ENCODE results near the gene OPN4. TPM values are rescaled to one million over a fixed set of nuclear protein-coding genes. Genes with fewer than 3 reads are reported as not detected.

Gene OPN4
- total RNA-seq, 6 donors from 2014 or later: not detected

DNA sequence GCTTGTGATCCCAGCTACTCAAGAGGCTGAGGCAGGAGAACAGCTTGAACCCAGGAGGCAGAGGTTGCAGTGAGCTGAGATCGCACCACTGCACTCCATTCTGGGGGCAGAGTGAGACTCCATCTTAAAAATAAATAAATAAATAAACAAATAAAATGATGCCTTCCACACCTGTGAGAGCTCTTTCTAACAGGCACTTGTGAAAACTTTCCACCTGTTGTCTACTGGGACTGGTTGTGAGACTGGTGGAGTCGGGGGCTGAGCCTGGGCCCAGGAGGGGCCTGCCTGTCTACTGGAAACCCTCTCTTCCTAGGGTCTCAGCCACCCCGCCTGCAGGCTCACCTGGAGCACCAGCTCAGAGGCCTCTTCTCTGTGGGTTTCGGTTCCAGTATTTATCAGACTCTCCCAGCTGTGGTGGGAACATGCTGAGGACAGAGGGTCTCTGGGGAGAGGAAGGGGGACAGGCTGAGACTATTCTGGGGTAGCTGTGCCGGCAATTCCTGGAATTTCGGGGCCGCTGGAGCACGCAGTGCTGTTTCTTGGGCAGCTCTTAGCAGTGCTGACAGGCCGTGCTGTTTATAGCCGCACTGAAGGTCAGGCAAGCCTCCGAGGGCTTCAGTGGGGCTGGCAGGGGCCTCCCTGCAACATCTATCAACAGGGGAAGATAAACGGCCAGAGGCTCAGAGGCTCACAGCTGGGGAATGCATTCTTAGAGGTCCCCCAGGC is 17.8 kb downstream of the OPN4 start:
- TF ChIP-seq EP300 (IDR thresholded peaks at IDR 0.05) (peak in 1 of 4 donors; percentile 62), POLR2AphosphoS5 (IDR thresholded peaks at IDR 0.05) (peak in 1 of 2 donors; percentile 43)
- TF ChIP-seq, protein P1, sequence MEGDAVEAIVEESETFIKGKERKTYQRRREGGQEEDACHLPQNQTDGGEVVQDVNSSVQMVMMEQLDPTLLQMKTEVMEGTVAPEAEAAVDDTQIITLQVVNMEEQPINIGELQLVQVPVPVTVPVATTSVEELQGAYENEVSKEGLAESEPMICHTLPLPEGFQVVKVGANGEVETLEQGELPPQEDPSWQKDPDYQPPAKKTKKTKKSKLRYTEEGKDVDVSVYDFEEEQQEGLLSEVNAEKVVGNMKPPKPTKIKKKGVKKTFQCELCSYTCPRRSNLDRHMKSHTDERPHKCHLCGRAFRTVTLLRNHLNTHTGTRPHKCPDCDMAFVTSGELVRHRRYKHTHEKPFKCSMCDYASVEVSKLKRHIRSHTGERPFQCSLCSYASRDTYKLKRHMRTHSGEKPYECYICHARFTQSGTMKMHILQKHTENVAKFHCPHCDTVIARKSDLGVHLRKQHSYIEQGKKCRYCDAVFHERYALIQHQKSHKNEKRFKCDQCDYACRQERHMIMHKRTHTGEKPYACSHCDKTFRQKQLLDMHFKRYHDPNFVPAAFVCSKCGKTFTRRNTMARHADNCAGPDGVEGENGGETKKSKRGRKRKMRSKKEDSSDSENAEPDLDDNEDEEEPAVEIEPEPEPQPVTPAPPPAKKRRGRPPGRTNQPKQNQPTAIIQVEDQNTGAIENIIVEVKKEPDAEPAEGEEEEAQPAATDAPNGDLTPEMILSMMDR (IDR thresholded peaks at IDR 0.05): no peak
- DNase-seq (no peak), ATAC-seq (ENCODE audit: low FRiP score in 2 of 2) (no peak)
- 67 to 73% methylated on average over 3 to 12 of the region's 12 CpGs for WGBS, 2 donors
- no peaks in the 10 kb centered on the region for H3K9me3 ChIP-seq
- no peak overlapping the region for H3K4me3 ChIP-seq
- peaks cover 0 to 11% (median 4%) of the 10 kb centered on the region in 4 donors for H3K4me1 ChIP-seq
- peak overlapping the region in 2 of 4 donors; percentile 37 to 39 for H3K27ac ChIP-seq
- H3K27me3 ChIP-seq: no peaks in the 10 kb centered on the region
- no peaks in the 10 kb centered on the region for H3K36me3 ChIP-seq

DNA sequence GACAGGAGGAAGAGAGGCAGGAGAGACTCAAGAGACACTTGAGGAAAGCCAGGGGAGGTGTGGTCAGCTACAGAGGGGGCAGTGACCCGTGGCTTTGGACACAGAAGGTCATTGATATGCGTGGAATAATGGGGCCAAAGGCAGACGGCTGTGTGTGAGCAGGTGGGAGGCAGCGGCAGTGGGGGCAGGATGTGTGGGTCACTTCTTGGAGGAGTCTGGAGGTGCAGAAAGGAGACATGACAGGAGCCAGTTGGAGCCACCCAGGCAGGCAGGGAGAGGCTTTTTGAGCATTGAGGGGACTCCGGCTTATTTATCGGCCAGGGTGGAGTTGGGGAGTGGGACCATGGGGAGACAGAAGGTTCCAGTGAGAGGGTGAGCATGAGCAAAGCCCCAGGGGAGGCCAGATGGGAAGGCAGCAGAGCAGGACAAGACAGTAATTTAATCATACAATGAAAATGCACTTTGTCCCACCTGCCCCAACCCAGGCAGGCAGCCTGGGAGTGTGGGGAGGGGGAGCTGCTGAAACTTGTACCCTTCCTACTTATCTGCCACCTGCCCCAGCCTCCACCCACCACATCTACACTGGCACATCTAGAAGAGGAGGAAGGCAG is 19.0 kb downstream of the OPN4 start:
- no peaks in the 10 kb centered on the region for H3K36me3 ChIP-seq
- TF ChIP-seq EP300 (IDR thresholded peaks at IDR 0.05) (no peak), POLR2A (IDR thresholded peaks at IDR 0.05) (no peak), POLR2AphosphoS5 (IDR thresholded peaks at IDR 0.05) (no peak)
- TF ChIP-seq, protein P1 (IDR thresholded peaks at IDR 0.05): no peak
- H3K4me1 ChIP-seq: peaks cover 0 to 11% (median 4%) of the 10 kb centered on the region in 4 donors
- 64 to 68% methylated on average over 6 of the region's 6 CpGs for WGBS, 2 donors
- H3K9me3 ChIP-seq: no peaks in the 10 kb centered on the region
- H3K27me3 ChIP-seq: no peaks in the 10 kb centered on the region
- DNase-seq: no peak
- no peak for ATAC-seq (ENCODE audit: low FRiP score in 2 of 2)
- H3K4me3 ChIP-seq: no peak overlapping the region
- H3K27ac ChIP-seq: peak overlapping the region in 1 of 4 donors; percentile 11

DNA sequence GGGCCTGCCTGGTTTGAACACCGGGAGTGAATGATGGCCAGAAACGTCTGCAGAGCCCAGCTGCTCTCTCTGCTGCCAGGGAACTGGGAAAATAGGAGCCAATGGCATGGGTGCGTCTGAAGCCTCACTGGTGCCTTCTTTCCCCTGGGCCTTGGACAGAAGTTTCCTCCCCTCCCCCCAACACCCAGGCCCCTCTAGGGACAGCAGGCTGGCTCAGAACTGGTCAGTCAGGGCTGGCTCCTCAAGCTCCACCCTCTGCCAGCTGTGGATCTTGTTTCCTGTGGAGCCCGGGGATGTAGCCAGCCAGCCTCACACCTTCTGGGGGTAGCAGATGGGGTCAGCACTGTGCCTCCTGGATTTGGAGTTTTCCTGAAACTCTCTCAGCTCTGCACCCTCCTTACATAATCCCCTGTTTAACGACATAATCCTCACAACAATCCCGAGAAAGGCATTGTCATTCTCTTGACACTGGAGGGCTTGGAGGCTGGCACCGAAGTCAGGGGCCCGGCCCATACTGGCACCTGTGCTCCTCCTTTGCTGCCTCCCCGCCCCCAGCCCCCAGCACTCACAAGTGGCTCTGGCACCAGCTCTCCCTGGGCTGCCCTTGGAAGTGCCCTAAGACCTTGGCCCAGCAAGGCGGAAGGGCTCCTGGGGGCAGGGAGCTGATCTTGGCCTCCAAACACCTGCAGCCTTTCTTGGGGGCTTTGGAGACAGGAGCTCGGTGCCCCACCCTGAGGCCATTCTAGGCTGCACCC is 19.7 kb downstream of the OPN4 start:
- WGBS, 2 donors: 37 to 49% methylated on average over 10 to 11 of the region's 11 CpGs
- no peaks in the 10 kb centered on the region for H3K27me3 ChIP-seq
- no peak overlapping the region for H3K27ac ChIP-seq
- DNase-seq (no peak), ATAC-seq (ENCODE audit: low FRiP score in 2 of 2) (no peak)
- no peaks in the 10 kb centered on the region for H3K36me3 ChIP-seq
- no peak for TF ChIP-seq POLR2A (IDR thresholded peaks at IDR 0.05)
- TF ChIP-seq, protein P1 (IDR thresholded peaks at IDR 0.05): no peak
- TF ChIP-seq POLR2AphosphoS5 (IDR thresholded peaks at IDR 0.05): no peak
- no peak for TF ChIP-seq EP300 (IDR thresholded peaks at IDR 0.05)
- no peaks in the 10 kb centered on the region for H3K9me3 ChIP-seq
- H3K4me3 ChIP-seq: no peak overlapping the region
- H3K4me1 ChIP-seq: peaks cover 0 to 11% (median 4%) of the 10 kb centered on the region in 4 donors

DNA sequence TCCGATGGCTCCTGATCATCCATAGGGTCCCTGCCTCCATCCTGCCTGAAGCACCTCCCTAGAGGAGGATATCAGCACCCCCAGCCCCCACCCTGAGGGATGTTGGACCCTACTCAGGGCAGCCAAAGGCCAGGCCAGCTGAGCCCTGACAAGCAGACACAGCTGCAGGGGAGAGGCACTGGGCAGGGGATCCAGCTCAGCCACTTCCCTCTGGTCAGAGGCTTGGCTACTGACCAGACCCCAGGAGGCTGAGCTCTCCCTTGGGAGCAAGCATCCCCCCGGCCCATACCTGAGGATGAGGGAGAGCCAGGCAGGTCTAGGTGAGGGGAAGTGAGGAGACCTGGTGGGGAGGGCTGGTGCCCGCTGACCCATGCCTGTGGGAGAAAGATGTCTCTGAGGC is 20.6 kb downstream of the OPN4 start:
- ATAC-seq (ENCODE audit: low FRiP score in 2 of 2): no peak
- Histone ChIP-seq H3K36me3 (no peaks in the 10 kb centered on the region), H3K4me3 (no peak overlapping the region), H3K27ac (no peak overlapping the region), H3K9me3 (no peaks in the 10 kb centered on the region), H3K27me3 (no peaks in the 10 kb centered on the region), H3K4me1 (peaks cover 0 to 11% (median 4%) of the 10 kb centered on the region in 4 donors)
- no peak for TF ChIP-seq EP300 (IDR thresholded peaks at IDR 0.05)
- TF ChIP-seq, protein P1 (IDR thresholded peaks at IDR 0.05): no peak
- TF ChIP-seq POLR2A (IDR thresholded peaks at IDR 0.05): no peak
- TF ChIP-seq POLR2AphosphoS5 (IDR thresholded peaks at IDR 0.05): no peak
- 80 to 100% methylated on average over 1 of the region's 3 CpGs for WGBS, 2 donors
- no peak for DNase-seq

Measured in upper lobe of left lung (tissue), 6 donors.